Keratinocyte (primary cell): ENCODE measurements around the gene MFSD6. TPM values are rescaled to one million over a fixed set of nuclear protein-coding genes. Genes with fewer than 3 reads are reported as not detected.
"Not testable (repeated sequence)": the region's sequence is repeated elsewhere in the genome, so short reads cannot be mapped to it uniquely, and the experiment has no call there.

ENCODE experiments used
- DNase-seq: peaks from one replicate; pipeline ENCODE4 v3.0.0-alpha.2; 2011; ENCODE audit warnings: low read depth, missing footprints, low spot score
- FAIRE-seq: peaks from 2 replicates; lab custom pipeline; 2011; peaks lifted over from hg19 to GRCh38; lab: Jason Lieb, UNC
- H2AFZ ChIP-seq: 2 replicates; pipeline ENCODE4 v1.6.0; 2012; ENCODE audit warnings: low read length, control low read depth, inconsistent platforms; ENCODE audit not compliant: control insufficient read depth
- H3K27ac ChIP-seq: 2 replicates; pipeline ENCODE4 v1.5.1; 2011; ENCODE audit warnings: low read length; ENCODE audit not compliant: control insufficient read depth, insufficient read depth
- H3K27me3 ChIP-seq: 3 replicates; pipeline ENCODE4 v1.6.0; 2011; ENCODE audit warnings: low read length; ENCODE audit not compliant: control insufficient read depth, insufficient read depth; ENCODE audit errors: extremely low read depth
- H3K36me3 ChIP-seq, 2 experiments: 2 replicates in 1 of 2; 3 replicates in 1 of 2; pipeline ENCODE4 v1.5.1; 2011; ENCODE audit warnings: low read length in 2 of 2, mild to moderate bottlenecking in 1 of 2; ENCODE audit not compliant: control insufficient read depth in 2 of 2, insufficient read depth in 2 of 2; ENCODE audit errors: extremely low read depth in 1 of 2
- H3K4me1 ChIP-seq: 3 replicates; pipeline ENCODE4 v1.5.1; 2011; ENCODE audit warnings: low read length; ENCODE audit not compliant: control insufficient read depth, insufficient read depth; ENCODE audit errors: extremely low read depth
- H3K4me2 ChIP-seq: 3 replicates; pipeline ENCODE4 v1.6.0; 2011; ENCODE audit warnings: low read depth, low read length; ENCODE audit not compliant: control insufficient read depth, insufficient read depth; ENCODE audit errors: extremely low read depth
- H3K4me3 ChIP-seq, 3 experiments: fragments of 200-600 bp in 1 of 3; sonication (generic) in 1 of 3; 2 replicates in 2 of 3; 3 replicates in 1 of 3; pipeline ENCODE4 v1.5.1; 2011 to 2016; ENCODE audit warnings: low read length in 3 of 3, mild to moderate bottlenecking in 3 of 3, control low read depth in 2 of 3, inconsistent platforms in 1 of 3, low read depth in 1 of 3, mixed read lengths in 1 of 3, mixed run types in 1 of 3, moderate library complexity in 1 of 3; ENCODE audit not compliant: control insufficient read depth in 2 of 3, insufficient read depth in 2 of 3; ENCODE audit errors: extremely low read depth in 1 of 3
- H3K79me2 ChIP-seq: 2 replicates; pipeline ENCODE4 v1.6.0; 2012; ENCODE audit warnings: low read length; ENCODE audit not compliant: control insufficient read depth, insufficient read depth
- H3K9ac ChIP-seq: 3 replicates; pipeline ENCODE4 v1.6.0; 2011; ENCODE audit warnings: low read length; ENCODE audit not compliant: control insufficient read depth, insufficient read depth; ENCODE audit errors: extremely low read depth
- H3K9me1 ChIP-seq: 3 replicates; pipeline ENCODE4 v1.6.0; 2011; ENCODE audit warnings: low read length; ENCODE audit not compliant: control insufficient read depth, insufficient read depth; ENCODE audit errors: extremely low read depth
- H3K9me3 ChIP-seq: 2 replicates; pipeline ENCODE4 v1.5.1; 2012; ENCODE audit warnings: low read depth, low read length; ENCODE audit not compliant: control insufficient read depth
- H4K20me1 ChIP-seq: 3 replicates; pipeline ENCODE4 v1.6.0; 2011; ENCODE audit warnings: low read length; ENCODE audit not compliant: control insufficient read depth, insufficient read depth; ENCODE audit errors: extremely low read depth
- CTCF ChIP-seq, 3 experiments: IDR thresholded peaks in 1 of 3; conservative IDR thresholded peaks in 1 of 3; optimal IDR thresholded peaks in 1 of 3; 2 replicates in 2 of 3; 3 replicates in 1 of 3; pipeline versions ENCODE3 to v1.5.1; 2011; ENCODE audit warnings: low read length in 3 of 3, mild to moderate bottlenecking in 3 of 3, moderate library complexity in 2 of 3, control low read depth in 1 of 3, inconsistent platforms in 1 of 3; ENCODE audit not compliant: insufficient read depth in 2 of 3; ENCODE audit errors: extremely low read depth in 1 of 3
- EZH2 ChIP-seq: IDR thresholded peaks from one replicate; pipeline ENCODE4 v1.6.1; 2012; ENCODE audit warnings: inconsistent platforms, mild to moderate bottlenecking, low read length, moderate library complexity
- dilution Hi-C: fragments of 300-500 bp; cut with MboI; formaldehyde crosslinking; loops from one replicate; pipeline ENCODE4 v1.7.0; 2020; ENCODE audit warnings: low sequenced_read_pairs; ENCODE audit not compliant: extremely low pct_ligation_motif_present
- polyA minus RNA-seq, 3 experiments: library from RNA; depleted of rRNA, polyadenylated mRNA; stranded (reverse); fragments of >200 nt; gene quantifications; 1 replicate in 1 of 3; 2 replicates in 1 of 3; 3 replicates in 1 of 3; pipeline ENCODE4 v1.2.3, GENCODE V29; 2011
- polyA plus RNA-seq, 5 experiments: library from polyadenylated mRNA; depleted of rRNA in 3 of 5; stranded (reverse) in 3 of 5; stranded (forward) in 1 of 5; unstranded in 1 of 5; fragments of >200 nt; gene quantifications; 1 replicate in 1 of 5; 2 replicates in 3 of 5; 3 replicates in 1 of 5; pipeline versions ENCODE4 v1.2.1 to v1.2.3, GENCODE V29; 2011 to 2012; ENCODE audit warnings: missing spikeins in 2 of 5, low read depth in 1 of 5, low replicate concordance in 1 of 5

Gene MFSD6
- polyA plus RNA-seq (6.0 to 11.0 TPM (median 10.7 TPM) in 3 replicates), polyA minus RNA-seq (12.5 to 16.6 TPM (median 15.6 TPM) in 3 replicates)
- 22.1 TPM for polyA plus RNA-seq (2011; ENCODE audit: low read depth)
- 6.2 and 11.0 TPM in 2 replicates for polyA plus RNA-seq (2011; cell fraction: cytosol; rRNA removed)
- 10.3 and 18.1 TPM in 2 replicates for polyA plus RNA-seq (2011; cell fraction: nucleus; rRNA removed)
- 9.3 and 22.3 TPM in 2 replicates for polyA plus RNA-seq (2012; ENCODE audit: low replicate concordance)
- 10.4 TPM for polyA minus RNA-seq (2011; cell fraction: cytosol; rRNA and poly(A)+ RNA removed)
- 23.7 and 26.2 TPM in 2 replicates for polyA minus RNA-seq (2011; cell fraction: nucleus; rRNA and poly(A)+ RNA removed)

DNA sequence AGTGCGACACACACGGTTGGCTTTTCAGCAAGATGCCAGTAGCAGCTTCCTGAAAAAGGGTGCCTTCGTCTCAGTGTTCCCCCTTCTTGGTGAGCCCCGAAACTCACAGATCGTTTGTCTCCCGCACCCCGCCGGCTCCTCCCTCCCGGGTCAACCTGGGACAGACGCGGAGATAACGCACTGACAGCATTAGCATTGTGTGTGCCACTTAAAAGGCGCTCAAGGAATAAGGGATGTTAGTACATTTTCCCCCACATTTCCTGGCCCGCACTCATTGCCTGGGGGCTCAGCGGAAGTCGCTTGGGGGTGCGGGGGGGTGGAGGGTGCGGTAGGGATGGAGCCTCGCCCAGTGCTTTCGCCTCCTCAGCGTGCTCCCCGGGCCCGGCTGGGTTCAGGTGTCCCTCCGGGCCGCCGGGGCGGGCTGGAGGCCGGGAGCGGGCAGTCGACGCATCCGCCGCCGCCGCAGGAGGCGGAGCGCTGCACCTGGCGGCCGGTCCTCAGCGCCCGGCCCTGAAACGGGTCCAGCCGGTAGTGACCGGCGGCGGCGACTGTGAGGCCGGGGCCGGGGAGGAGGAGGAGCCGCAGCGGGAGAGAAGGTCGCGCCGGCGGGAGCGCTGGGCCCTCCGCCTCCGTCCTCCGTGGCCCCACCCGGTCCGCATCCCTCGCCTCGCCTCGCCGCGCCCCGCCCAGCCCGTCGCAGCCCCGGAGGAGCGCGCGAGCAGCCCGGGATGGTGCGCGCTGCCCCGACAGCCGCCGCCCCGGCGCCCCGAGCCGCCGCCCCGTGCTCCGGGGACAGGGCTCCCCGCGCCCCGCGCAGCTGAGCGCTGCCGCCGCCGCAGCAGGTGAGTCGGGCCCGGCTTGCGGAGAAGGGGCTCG lies at the start of gene MFSD6:
TSS of gene MFSD6 (plus strand) at position 694 of the 876 bp plus-strand sequence. CDS start 27,675 bp downstream, outside the sequence.
- Histone ChIP-seq H3K9me1 (no peaks in the 10 kb centered on the region), H3K27ac (peak within 1 kb of the TSS; percentile 41), H3K27me3 (no peaks in the 10 kb centered on the region), H3K79me2 (no peaks in the 10 kb centered on the region), H4K20me1 (no peaks in the 10 kb centered on the region), H2AFZ (peak within 1 kb of the TSS; percentile 73), H3K4me1 (peaks cover 20% of the 10 kb centered on the region), H3K4me3 (peak within 1 kb of the TSS; percentile 60 to 77 (median 75)), H3K9ac (peak within 1 kb of the TSS; percentile 77), H3K9me3 (no peaks in the 10 kb centered on the region), H3K36me3 (no peaks in the 10 kb centered on the region), H3K4me2 (peak within 1 kb of the TSS; percentile 91)
- FAIRE-seq (no peak), DNase-seq (no peak)
- no peak for TF ChIP-seq EZH2
- TF ChIP-seq CTCF (optimal IDR thresholded peaks at IDR 0.05 in 1 of 3, IDR thresholded peaks at IDR 0.05 in 1 of 3, conservative IDR thresholded peaks at IDR 0.05 in 1 of 3; ENCODE audit: extremely low read depth in 1 of 3, insufficient read depth in 2 of 3, low read length in 3 of 3): no peak
- dilution Hi-C loops: no loop called here

GRCh38 chr2:190358655-190359448 lies 49.3 kb upstream of the MFSD6 start:
- Histone ChIP-seq H2AFZ (peak overlapping the region; percentile 36), H3K4me1 (peaks cover 50% of the 10 kb centered on the region), H3K27ac (peak overlapping the region; percentile 87), H3K4me2 (peak overlapping the region; percentile 92), H3K4me3 (peak overlapping the region in 1 of 3 experiments; percentile 44), H3K9ac (peak overlapping the region; percentile 49)
- H3K36me3 ChIP-seq, dilution Hi-C loops, H3K27me3 ChIP-seq, H3K9me3 ChIP-seq, H3K9me1 ChIP-seq, H4K20me1 ChIP-seq, H3K79me2 ChIP-seq: not testable (repeated sequence)
- peak; percentile 81 for FAIRE-seq
- peak; percentile 57 for DNase-seq
